ACC112 (cell line): ENCODE data around the gene SIM2.

Experiments used
- H2AFZ ChIP-seq: fragments of 200-600 bp; sonication (generic); one replicate; pipeline ENCODE4 v1.6.0; 2017; ENCODE audit warnings: antibody characterized with exemption, low read length; ENCODE audit not compliant: unreplicated experiment
- H3K27ac ChIP-seq: fragments of 200-600 bp; sonication (generic); 2 replicates; pipeline ENCODE4 v1.5.1; 2014; ENCODE audit warnings: low read depth, mild to moderate bottlenecking, antibody characterized with exemption, low read length, moderate library complexity
- H3K27me3 ChIP-seq: fragments of 200-600 bp; sonication (generic); 2 replicates; pipeline ENCODE4 v1.6.1; 2014; ENCODE audit warnings: mild to moderate bottlenecking, antibody characterized with exemption, low read length, moderate library complexity, mixed read lengths; ENCODE audit not compliant: insufficient read depth
- H3K36me3 ChIP-seq: fragments of 200-600 bp; sonication (generic); 2 replicates; pipeline ENCODE4 v1.6.1; 2016; ENCODE audit warnings: mild to moderate bottlenecking, antibody characterized with exemption, low read length, moderate library complexity, mixed read lengths; ENCODE audit not compliant: insufficient read depth
- H3K4me1 ChIP-seq: fragments of 200-600 bp; sonication (generic); one replicate; pipeline ENCODE4 v1.6.1; 2016; ENCODE audit warnings: low read length, mixed read lengths; ENCODE audit not compliant: insufficient read depth, unreplicated experiment, control insufficient read depth
- H3K4me3 ChIP-seq: fragments of 200-600 bp; sonication (generic); 2 replicates; pipeline ENCODE4 v1.5.1; 2014; ENCODE audit warnings: mild to moderate bottlenecking, low read depth, low read length
- H3K79me2 ChIP-seq: fragments of 200-600 bp; sonication (generic); one replicate; pipeline ENCODE4 v1.6.0; 2016; ENCODE audit warnings: low read length; ENCODE audit not compliant: control insufficient read depth, unreplicated experiment, insufficient read depth

Gene SIM2

DNA sequence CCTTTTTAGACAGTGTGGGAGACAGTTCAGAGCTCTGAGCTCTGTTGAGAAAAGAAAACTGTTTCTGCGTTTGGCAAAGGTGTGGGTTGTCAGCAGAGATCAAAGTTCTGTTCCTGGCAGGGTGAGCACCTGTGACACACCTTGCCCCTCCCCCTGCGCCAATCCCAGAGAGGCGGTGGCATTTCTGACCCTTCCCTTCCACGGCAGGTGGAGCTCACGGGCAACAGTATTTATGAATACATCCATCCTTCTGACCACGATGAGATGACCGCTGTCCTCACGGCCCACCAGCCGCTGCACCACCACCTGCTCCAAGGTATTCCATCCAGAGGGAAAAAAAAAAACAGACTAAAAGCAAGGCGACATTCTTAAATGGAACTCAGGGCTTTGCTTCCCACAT lies 20.7 kb downstream of the SIM2 start:
- no peaks in the 10 kb centered on the region for H3K36me3 ChIP-seq
- H3K79me2 ChIP-seq, result no peaks in the 10 kb centered on the region
- H3K4me3 ChIP-seq, result no peak overlapping the region
- H3K4me1 ChIP-seq, result no peaks in the 10 kb centered on the region
- peaks cover 70% of the 10 kb centered on the region for H3K27me3 ChIP-seq
- H2AFZ ChIP-seq, result no peak overlapping the region
- no peak overlapping the region for H3K27ac ChIP-seq

DNA sequence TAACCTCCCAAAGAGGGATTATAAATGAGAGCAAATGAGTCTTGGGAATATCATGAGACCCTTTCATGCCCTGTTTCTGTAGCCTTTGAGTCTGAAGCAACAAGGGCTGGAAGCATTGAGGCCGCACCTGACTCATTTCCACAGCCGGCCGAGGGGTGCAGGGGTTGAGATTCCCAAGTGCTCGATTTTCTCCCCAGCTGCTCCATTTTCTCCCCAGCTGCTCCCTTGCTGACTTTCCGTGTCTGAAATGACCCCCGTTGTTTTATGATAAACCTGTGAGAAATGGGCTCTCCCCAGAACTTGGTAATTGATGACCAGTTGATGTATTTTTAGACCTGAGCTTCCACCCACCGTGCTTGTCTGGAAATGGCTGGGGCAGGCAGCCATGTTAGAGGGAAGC lies 22.9 kb downstream of the SIM2 start:
- no peaks in the 10 kb centered on the region for H3K79me2 ChIP-seq
- H3K27ac ChIP-seq, result no peak overlapping the region
- no peak overlapping the region for H3K4me3 ChIP-seq
- no peaks in the 10 kb centered on the region for H3K4me1 ChIP-seq
- no peak overlapping the region for H2AFZ ChIP-seq
- H3K27me3 ChIP-seq, result peaks cover 48% of the 10 kb centered on the region
- no peaks in the 10 kb centered on the region for H3K36me3 ChIP-seq

DNA sequence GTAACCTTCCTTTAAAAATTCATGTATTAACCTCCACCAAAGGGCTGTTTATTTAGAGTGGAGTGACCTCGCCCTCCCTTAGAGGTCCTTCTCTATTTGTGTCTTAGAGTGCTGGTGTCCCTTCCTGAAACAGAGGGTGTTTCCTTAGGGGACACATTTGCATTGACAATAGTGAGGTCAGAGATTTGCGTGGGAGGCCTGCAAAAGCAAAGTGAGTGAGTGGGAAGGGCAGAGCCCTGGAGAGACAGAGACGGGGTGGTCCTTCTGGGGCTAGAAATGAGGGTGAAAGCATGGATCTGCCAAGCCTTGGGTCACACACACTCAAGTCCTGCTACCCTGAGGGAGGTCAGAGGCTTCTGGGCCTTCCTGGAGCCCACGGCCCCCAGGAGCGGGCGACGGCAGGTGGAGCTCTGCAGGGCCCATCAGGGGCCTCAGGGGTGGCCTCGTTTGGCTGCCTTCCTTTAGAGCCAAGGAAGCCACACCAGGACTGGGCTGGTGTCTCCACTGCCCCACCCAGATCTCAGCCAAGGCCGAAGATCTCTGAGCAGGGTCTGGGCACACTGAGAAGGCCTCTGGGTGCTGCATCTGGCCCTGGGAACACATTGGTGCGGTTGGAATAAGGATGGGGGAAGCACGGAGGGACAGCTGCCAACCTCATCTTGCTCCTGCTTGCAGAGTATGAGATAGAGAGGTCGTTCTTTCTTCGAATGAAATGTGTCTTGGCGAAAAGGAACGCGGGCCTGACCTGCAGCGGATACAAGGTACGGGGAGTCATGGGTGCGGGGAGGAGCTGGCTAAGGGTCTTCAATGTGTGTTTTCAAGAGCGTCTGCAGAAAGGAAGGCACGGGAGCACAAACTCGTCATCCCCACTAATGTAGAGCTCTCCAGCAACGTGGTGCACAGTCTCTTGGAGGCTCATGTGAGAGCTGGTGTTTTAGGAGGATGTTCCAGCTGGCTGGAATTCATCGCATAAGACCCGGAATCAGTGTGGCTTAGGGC lies 23.8 kb downstream of the SIM2 start:
- peaks cover 49% of the 10 kb centered on the region for H3K27me3 ChIP-seq
- H3K36me3 ChIP-seq, result no peaks in the 10 kb centered on the region
- H2AFZ ChIP-seq, result no peak overlapping the region
- no peak overlapping the region for H3K27ac ChIP-seq
- H3K4me1 ChIP-seq, result no peaks in the 10 kb centered on the region
- no peaks in the 10 kb centered on the region for H3K79me2 ChIP-seq
- no peak overlapping the region for H3K4me3 ChIP-seq

DNA sequence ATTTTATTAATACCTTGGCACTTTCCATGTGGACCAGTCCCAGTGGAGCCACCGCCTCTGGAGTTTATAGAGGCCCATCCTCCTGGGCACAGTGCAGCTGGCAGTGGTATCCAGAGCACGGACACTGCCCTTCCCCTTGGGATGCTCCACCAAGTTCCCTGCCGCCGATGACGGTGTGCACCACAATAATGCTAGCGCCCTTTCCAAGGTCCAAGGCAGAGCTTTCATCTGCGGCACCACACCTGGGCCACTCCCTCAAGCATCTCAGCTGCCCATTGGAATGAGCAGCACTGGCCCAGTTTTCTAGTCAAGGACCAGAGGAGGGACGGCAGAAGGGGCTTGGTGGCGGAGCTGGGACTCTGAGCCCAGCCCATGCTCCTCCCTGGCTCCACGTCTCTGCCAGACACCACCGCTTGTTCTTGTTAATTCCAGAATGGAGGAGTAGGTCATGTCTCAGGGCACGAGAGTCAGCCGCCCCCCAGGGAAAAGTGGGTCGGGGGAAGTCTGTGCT lies 24.5 kb downstream of the SIM2 start:
- no peaks in the 10 kb centered on the region for H3K79me2 ChIP-seq
- H3K4me3 ChIP-seq, result no peak overlapping the region
- peaks cover 47% of the 10 kb centered on the region for H3K27me3 ChIP-seq
- no peak overlapping the region for H3K27ac ChIP-seq
- H3K4me1 ChIP-seq, result no peaks in the 10 kb centered on the region
- no peaks in the 10 kb centered on the region for H3K36me3 ChIP-seq
- H2AFZ ChIP-seq, result no peak overlapping the region

DNA sequence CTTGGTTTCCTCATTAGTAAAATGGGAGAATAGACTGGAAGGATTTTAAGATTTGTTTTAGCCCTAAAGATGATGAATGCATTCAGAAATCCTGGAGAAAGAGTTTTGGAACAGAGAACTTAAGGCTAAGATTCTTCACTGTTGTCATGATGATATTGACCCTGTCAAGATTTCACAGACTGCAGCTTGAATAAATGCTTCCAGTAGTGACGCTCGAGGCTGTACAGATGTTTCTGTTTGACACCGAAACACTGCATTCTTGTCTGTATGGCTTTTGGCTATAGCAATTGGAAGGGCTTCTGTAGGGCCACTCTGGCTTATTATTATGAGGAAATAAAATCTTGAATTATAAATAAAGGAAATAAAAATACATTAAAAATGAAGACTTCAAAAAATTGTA lies 25.7 kb downstream of the SIM2 start:
- Histone ChIP-seq H3K36me3 (no peaks in the 10 kb centered on the region), H3K27ac (no peak overlapping the region), H3K4me1 (no peaks in the 10 kb centered on the region), H3K27me3 (peaks cover 49% of the 10 kb centered on the region), H3K79me2 (no peaks in the 10 kb centered on the region), H3K4me3 (no peak overlapping the region), H2AFZ (no peak overlapping the region)

DNA sequence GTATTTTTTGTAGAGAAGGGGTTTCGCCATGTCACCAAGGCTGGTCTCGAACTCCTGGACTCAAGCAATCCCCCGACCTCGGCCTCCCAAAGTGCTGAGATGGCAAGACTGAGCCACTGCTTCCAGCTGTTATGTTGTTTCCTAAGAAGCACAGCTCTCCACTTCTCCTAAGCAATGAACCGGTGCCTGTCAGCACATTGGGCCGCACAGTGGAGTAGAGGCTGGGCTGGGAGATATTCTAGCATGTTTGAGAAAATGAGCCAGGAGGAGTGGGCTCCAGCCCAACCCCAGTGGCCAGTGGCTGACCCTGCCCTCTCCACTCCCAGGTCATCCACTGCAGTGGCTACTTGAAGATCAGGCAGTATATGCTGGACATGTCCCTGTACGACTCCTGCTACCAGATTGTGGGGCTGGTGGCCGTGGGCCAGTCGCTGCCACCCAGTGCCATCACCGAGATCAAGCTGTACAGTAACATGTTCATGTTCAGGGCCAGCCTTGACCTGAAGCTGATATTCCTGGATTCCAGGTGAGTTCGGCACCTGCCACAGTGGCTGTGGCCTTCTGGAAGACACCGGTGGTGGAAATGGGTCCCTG lies 27.0 kb downstream of the SIM2 start:
- no peaks in the 10 kb centered on the region for H3K4me1 ChIP-seq
- H3K27ac ChIP-seq, result no peak overlapping the region
- no peaks in the 10 kb centered on the region for H3K36me3 ChIP-seq
- H3K27me3 ChIP-seq, result peaks cover 53% of the 10 kb centered on the region
- no peaks in the 10 kb centered on the region for H3K79me2 ChIP-seq
- H2AFZ ChIP-seq, result no peak overlapping the region
- H3K4me3 ChIP-seq, result no peak overlapping the region

DNA sequence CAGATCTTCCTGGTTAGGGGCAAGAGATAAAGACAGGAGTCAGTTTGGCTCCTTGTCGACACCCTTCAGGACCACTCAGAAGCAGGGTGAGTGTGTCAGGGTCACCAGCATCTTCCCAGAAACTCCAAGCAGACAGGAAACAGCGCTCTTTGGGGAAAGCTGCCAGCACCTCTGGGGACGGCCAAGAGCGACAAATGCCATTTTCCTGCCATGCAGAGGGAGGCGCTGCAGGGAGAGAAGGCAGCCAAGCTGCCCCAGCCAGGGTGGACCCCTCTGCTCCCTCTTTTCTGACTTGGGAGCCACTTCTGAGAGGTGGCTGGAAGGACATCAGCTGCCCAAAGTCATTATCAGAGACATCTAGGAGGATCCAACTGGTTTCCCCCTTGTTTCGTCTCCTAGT lies 29.0 kb downstream of the SIM2 start:
- H2AFZ ChIP-seq, result no peak overlapping the region
- H3K27ac ChIP-seq, result no peak overlapping the region
- H3K27me3 ChIP-seq, result peaks cover 58% of the 10 kb centered on the region
- H3K4me1 ChIP-seq, result no peaks in the 10 kb centered on the region
- H3K79me2 ChIP-seq, result no peaks in the 10 kb centered on the region
- no peaks in the 10 kb centered on the region for H3K36me3 ChIP-seq
- no peak overlapping the region for H3K4me3 ChIP-seq

DNA sequence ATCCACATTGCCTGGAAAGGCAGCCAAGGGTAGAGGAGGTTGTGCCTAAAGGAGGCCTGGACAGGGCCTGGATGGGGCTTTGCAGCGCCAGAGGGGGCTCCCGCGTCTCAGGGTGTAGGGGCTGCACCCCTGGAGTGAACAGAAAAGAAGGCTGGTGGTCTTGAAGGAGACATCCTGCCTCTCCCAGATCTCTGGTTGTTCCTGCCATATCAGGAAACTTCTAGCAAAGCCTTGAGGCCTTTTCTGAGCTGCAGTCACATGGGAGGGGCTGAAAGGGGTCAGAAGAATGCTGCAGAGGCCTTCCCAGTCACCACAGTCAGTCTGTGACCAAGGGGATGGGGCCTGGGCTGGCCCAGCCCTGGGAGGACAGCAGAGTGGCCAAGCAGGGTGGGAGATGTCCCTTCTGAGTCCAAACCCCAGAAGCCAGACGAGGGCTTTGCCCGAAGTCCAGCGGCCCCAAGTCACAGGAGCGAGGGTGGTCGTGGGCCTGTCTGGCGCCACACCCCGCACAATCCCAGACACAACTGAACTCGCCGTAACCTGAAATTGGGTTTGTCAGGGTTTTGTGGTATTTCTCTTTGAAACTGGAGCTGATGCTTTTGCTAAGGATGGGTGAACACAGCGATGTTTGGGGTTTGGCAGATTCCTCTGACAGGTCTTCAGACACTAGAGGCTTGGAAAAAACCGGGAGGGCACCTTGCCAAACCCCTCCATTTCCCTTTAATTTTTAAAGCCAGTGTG lies 29.6 kb downstream of the SIM2 start:
- Histone ChIP-seq H3K27me3 (peaks cover 55% of the 10 kb centered on the region), H2AFZ (no peak overlapping the region), H3K36me3 (no peaks in the 10 kb centered on the region), H3K27ac (no peak overlapping the region), H3K4me1 (no peaks in the 10 kb centered on the region), H3K79me2 (no peaks in the 10 kb centered on the region), H3K4me3 (no peak overlapping the region)

DNA sequence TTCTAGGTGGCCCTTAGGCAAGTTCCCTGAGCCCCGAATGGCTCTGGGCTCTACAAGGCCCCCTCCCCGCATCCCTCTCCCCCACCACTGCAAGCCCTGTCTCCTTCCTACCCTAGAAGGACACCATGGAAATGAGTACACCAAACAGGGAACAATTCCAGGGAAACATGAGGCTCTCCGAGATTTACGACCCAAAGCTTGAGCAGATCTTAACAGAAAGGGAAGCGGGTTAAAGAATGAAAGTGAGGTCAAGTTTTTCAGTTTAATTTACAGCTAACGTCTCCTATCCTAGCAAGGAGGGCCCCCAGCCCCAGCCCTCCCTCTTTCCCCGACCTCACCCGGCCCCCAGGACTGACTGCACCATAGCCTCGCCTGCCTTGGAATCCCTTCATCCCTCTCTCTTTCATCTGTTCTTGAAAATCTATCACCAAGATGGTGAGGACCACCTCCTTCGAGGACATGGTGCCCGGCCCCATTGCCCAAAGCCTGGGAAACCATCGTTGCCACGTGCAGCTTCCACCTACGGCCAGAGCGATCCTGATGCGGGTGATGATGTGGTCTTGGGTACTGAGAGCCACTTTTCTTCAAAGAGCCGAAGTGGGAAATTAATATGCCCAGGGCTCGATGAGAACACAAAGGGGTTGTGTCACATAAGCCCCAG lies 30.5 kb downstream of the SIM2 start:
- H3K36me3 ChIP-seq, result no peaks in the 10 kb centered on the region
- no peak overlapping the region for H2AFZ ChIP-seq
- H3K27me3 ChIP-seq, result peaks cover 51% of the 10 kb centered on the region
- H3K27ac ChIP-seq, result no peak overlapping the region
- H3K79me2 ChIP-seq, result no peaks in the 10 kb centered on the region
- no peaks in the 10 kb centered on the region for H3K4me1 ChIP-seq
- no peak overlapping the region for H3K4me3 ChIP-seq
